ENCODE data around the gene CADPS.

DNA sequence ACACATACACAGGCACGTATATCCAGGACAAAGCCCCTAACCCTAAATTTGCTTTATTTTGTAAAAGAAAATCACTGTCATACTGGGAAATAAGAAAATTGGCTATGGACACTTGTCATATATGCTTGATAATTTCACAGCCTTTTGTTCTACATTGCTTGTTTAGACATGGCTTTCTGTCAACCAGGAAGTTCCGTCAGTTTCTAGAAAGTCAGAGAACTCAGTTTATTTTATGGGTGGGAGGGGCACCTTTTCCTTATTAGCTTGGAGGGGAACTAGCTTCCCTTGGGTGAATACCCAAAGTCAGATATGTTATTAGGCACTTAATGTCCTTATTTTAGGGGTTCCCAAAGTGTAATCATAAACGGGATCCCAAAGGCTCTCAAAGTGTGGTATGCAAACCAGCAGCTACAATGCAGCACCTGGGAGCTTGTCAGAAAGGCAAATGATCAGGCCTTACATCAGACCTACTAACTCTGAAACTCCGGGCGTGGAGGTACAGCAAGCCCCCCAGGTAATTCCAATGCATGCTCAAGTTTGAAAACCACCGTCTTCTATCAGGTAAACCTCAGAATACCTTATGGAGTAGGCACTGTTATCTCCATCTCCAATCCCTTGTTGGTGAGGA lies 50.1 kb downstream of the CADPS start:
- TF ChIP-seq, protein P1, sequence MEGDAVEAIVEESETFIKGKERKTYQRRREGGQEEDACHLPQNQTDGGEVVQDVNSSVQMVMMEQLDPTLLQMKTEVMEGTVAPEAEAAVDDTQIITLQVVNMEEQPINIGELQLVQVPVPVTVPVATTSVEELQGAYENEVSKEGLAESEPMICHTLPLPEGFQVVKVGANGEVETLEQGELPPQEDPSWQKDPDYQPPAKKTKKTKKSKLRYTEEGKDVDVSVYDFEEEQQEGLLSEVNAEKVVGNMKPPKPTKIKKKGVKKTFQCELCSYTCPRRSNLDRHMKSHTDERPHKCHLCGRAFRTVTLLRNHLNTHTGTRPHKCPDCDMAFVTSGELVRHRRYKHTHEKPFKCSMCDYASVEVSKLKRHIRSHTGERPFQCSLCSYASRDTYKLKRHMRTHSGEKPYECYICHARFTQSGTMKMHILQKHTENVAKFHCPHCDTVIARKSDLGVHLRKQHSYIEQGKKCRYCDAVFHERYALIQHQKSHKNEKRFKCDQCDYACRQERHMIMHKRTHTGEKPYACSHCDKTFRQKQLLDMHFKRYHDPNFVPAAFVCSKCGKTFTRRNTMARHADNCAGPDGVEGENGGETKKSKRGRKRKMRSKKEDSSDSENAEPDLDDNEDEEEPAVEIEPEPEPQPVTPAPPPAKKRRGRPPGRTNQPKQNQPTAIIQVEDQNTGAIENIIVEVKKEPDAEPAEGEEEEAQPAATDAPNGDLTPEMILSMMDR (conservative IDR thresholded peaks at IDR 0.05 in 1 of 2, IDR thresholded peaks at IDR 0.05 in 1 of 2; ENCODE audit: extremely low read depth in 1 of 2, insufficient read depth in 1 of 2, low read depth in 1 of 2, low read length in 2 of 2) = no peak
- TF ChIP-seq EZH2 (IDR thresholded peaks at IDR 0.05; ENCODE audit: borderline replicate concordance, low read length) = no peak

Measured in mammary epithelial cell (primary cell).